Measurements from ENCODE around the gene TALDO1. TPM values are rescaled to one million over a fixed set of nuclear protein-coding genes. Genes with fewer than 3 reads are reported as not detected.

The TALDO1 gene
- total RNA-seq, 1 donor from 2014 or later: 155 TPM

DNA sequence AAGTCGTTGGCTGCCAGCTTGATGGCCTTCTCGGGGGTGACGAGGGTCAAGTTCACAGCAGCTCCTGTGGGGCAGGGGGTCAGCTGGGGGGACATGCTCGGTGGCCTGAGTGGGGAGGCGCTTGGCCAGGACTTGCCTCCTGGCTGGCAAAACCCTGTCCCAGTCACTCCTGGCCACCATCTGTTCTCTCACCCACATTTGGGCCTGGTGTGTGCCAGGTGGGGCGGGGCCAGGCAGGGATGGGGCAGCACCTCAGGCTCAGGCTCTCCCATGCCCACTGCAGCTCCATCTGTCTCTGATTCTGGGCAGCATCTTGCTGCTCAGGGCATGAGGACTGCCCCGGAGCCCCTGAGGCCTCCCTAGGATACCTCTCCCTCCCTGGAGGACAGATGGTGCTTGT is 46.3 kb downstream of the TALDO1 start:
- FAIRE-seq (no peak), DNase-seq (ENCODE audit: low read depth) (no peak)
- no peaks in the 10 kb centered on the region for H3K27me3 Mint-ChIP-seq (ENCODE audit: low read depth, unreplicated experiment)
- no peaks in the 10 kb centered on the region for H3K4me1 Mint-ChIP-seq (ENCODE audit: low read depth, unreplicated experiment)
- peaks cover 16% of the 10 kb centered on the region for H3K4me1 ChIP-seq (ENCODE audit: insufficient read depth, low read length)
- H3K4me2 ChIP-seq (ENCODE audit: low read length): no peak overlapping the region
- H3K9ac ChIP-seq (ENCODE audit: low read length): no peak overlapping the region
- no peak overlapping the region for H3K4me3 Mint-ChIP-seq (ENCODE audit: unreplicated experiment)
- peaks cover 2% of the 10 kb centered on the region for H3K36me3 Mint-ChIP-seq (ENCODE audit: low read depth, unreplicated experiment)
- no peak overlapping the region for H3K27ac ChIP-seq (ENCODE audit: low read depth, low read length)
- H3K9me3 ChIP-seq (ENCODE audit: insufficient read depth, low read depth, low read length): no peaks in the 10 kb centered on the region
- peaks cover 46% of the 10 kb centered on the region for H4K20me1 ChIP-seq (ENCODE audit: insufficient read depth, low read length)
- no peaks in the 10 kb centered on the region for H3K36me3 ChIP-seq (ENCODE audit: insufficient read depth, low read length)
- no peak overlapping the region for H3K27ac Mint-ChIP-seq (ENCODE audit: unreplicated experiment)
- no peak overlapping the region for H3K4me3 ChIP-seq (ENCODE audit: insufficient read depth, low read depth, low read length)
- no peaks in the 10 kb centered on the region for H3K9me3 Mint-ChIP-seq (ENCODE audit: unreplicated experiment)
- no peak overlapping the region for H2AFZ ChIP-seq (ENCODE audit: low read depth, low read length)
- TF ChIP-seq, protein P1, sequence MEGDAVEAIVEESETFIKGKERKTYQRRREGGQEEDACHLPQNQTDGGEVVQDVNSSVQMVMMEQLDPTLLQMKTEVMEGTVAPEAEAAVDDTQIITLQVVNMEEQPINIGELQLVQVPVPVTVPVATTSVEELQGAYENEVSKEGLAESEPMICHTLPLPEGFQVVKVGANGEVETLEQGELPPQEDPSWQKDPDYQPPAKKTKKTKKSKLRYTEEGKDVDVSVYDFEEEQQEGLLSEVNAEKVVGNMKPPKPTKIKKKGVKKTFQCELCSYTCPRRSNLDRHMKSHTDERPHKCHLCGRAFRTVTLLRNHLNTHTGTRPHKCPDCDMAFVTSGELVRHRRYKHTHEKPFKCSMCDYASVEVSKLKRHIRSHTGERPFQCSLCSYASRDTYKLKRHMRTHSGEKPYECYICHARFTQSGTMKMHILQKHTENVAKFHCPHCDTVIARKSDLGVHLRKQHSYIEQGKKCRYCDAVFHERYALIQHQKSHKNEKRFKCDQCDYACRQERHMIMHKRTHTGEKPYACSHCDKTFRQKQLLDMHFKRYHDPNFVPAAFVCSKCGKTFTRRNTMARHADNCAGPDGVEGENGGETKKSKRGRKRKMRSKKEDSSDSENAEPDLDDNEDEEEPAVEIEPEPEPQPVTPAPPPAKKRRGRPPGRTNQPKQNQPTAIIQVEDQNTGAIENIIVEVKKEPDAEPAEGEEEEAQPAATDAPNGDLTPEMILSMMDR (IDR thresholded peaks at IDR 0.05; ENCODE audit: insufficient read depth, low read depth, low read length): no peak
- TF ChIP-seq EZH2 (IDR thresholded peaks at IDR 0.05; ENCODE audit: insufficient read depth, low read length): no peak
- H3K27me3 ChIP-seq (ENCODE audit: insufficient read depth, low read length): no peaks in the 10 kb centered on the region
- H3K79me2 ChIP-seq (ENCODE audit: insufficient read depth, low read length): peaks cover 4% of the 10 kb centered on the region

DNA sequence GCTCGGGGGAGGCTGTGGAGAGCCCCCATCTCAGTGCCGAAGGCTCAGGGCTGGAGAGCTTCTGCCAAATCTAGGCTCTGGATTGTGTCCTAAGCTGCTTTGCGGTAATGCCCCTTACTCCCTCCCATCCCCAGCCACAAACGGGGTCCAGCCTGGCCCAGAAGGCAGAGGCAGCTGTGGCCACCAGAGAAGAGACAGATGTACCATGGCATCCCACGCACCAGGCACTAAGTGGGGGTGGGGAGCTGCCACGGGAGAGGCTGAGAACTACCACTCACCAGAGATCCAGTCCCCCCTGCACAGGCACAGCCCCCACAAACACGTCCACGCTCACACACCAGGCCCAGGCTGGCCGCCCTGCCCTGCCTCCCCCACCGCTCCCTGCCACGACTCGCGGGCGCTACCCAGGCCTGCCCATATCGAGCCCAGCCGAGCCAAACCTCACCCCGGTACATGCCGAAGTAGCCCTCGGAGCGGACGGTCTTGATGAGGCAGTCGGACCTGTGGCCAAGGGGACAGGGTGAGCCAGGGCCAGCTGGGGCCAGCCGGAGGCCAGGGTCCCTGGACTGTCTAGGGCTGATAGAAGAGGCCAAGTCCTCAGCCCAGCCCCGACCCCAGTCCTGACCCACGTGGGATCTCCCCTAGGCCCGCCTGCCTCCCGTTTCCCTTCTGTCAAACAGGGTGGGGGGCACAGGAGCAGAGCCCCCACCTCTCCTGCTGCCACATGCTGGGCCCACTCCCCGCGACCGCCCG is 46.9 kb downstream of the TALDO1 start:
- FAIRE-seq (no peak), DNase-seq (ENCODE audit: low read depth) (no peak)
- Histone ChIP-seq H3K4me1 (ENCODE audit: insufficient read depth, low read length) (peaks cover 16% of the 10 kb centered on the region), H3K9ac (ENCODE audit: low read length) (no peak overlapping the region), H3K9me3 (ENCODE audit: insufficient read depth, low read depth, low read length) (no peaks in the 10 kb centered on the region), H3K27me3 (ENCODE audit: insufficient read depth, low read length) (no peaks in the 10 kb centered on the region), H3K4me3 (ENCODE audit: insufficient read depth, low read depth, low read length) (no peak overlapping the region), H3K36me3 (ENCODE audit: insufficient read depth, low read length) (no peaks in the 10 kb centered on the region), H3K79me2 (ENCODE audit: insufficient read depth, low read length) (peaks cover 4% of the 10 kb centered on the region), H3K4me2 (ENCODE audit: low read length) (no peak overlapping the region), H3K27ac (ENCODE audit: low read depth, low read length) (no peak overlapping the region), H4K20me1 (ENCODE audit: insufficient read depth, low read length) (peaks cover 50% of the 10 kb centered on the region), H2AFZ (ENCODE audit: low read depth, low read length) (no peak overlapping the region)
- TF ChIP-seq EZH2 (IDR thresholded peaks at IDR 0.05; ENCODE audit: insufficient read depth, low read length): no peak
- TF ChIP-seq, protein P1 (IDR thresholded peaks at IDR 0.05; ENCODE audit: insufficient read depth, low read depth, low read length): no peak
- Mint-ChIP-seq H3K36me3 (ENCODE audit: low read depth, unreplicated experiment) (peaks cover 2% of the 10 kb centered on the region), H3K4me3 (ENCODE audit: unreplicated experiment) (no peak overlapping the region), H3K27ac (ENCODE audit: unreplicated experiment) (no peak overlapping the region), H3K4me1 (ENCODE audit: low read depth, unreplicated experiment) (no peaks in the 10 kb centered on the region), H3K9me3 (ENCODE audit: unreplicated experiment) (no peaks in the 10 kb centered on the region), H3K27me3 (ENCODE audit: low read depth, unreplicated experiment) (no peaks in the 10 kb centered on the region)

All from astrocyte (in vitro differentiated cells and primary cell).